Pancreas (tissue), 10 donors: ENCODE data around the gene GPT2. TPM values are rescaled to one million over a fixed set of nuclear protein-coding genes. Genes with fewer than 3 reads are reported as not detected.
A peak's percentile ranks its signal among the peaks of the same experiment; 100 is the strongest.

ENCODE experiments used
- ATAC-seq, 4 donors: fragments of 200-7000 bp; cut with Tn5 transposase; one replicate each; pipeline versions ENCODE4 v1.8.0 to v1.9.1; 2020; ENCODE audit warnings: mild to moderate bottlenecking in 4 of 4, moderate library complexity in 4 of 4
- DNase-seq, 6 donors: peaks; one replicate each; pipeline ENCODE4 v3.0.0-alpha.2; 2020
- FAIRE-seq: peaks from 2 replicates; lab custom pipeline; 2012; peaks lifted over from hg19 to GRCh38; lab: Jason Lieb, UNC
- H3K27ac ChIP-seq, 4 donors: fragments of 200-600 bp; sonication (generic); 1 replicate in 3 of 4; 2 replicates in 1 of 4; pipeline versions ENCODE4 v1.5.0 to v1.8.0; 2020
- H3K27me3 ChIP-seq, 4 donors: fragments of 200-600 bp; one replicate each; pipeline ENCODE4 v1.8.0; 2021
- H3K36me3 ChIP-seq, 3 donors: fragments of 200-600 bp; sonication (generic) in 1 of 3; one replicate each; pipeline versions ENCODE4 v1.5.0 to v1.8.0; 2020 to 2021
- H3K4me1 ChIP-seq, 3 donors: fragments of 200-600 bp; one replicate each; pipeline ENCODE4 v1.8.0; 2021
- H3K4me3 ChIP-seq, 4 donors: fragments of 200-600 bp; sonication (generic) in 2 of 4; one replicate each; pipeline versions ENCODE4 v1.5.0 to v1.8.0; 2020 to 2021
- H3K9me3 ChIP-seq, 4 donors: fragments of 200-600 bp; one replicate each; pipeline ENCODE4 v1.8.0; 2021
- whole genome bisulfite sequencing, 2 donors: extraction: QIAGEN DNeasy Blood & Tissue Kit; methylation state at CpG; one replicate each; pipeline ENCODE4 v1.1.7; 2013; 5-methylcytosine and 5-hydroxymethylcytosine counted together
- intact Hi-C, 3 donors: fragments of 100-400 bp; cut with DNase I; formaldehyde crosslinking; loops; one replicate each; pipeline versions ENCODE4 v1.11.1 to v1.14.2; 2022
- polyA plus RNA-seq, 2 donors: library from polyadenylated mRNA; stranded (reverse); fragments of 200-250 nt; gene quantifications; one replicate each; pipeline ENCODE4 v1.2.3, GENCODE V29; 2013
- total RNA-seq, 6 donors: library from RNA; stranded (reverse); fragmentation: NEBNext Ultra II Directional in 4 of 6; extraction: Animal tissue kit (Norgen Biotek cat#: 25700) in 4 of 6; gene quantifications; one replicate each; pipeline versions ENCODE4 v1.2.1 to v1.2.4, GENCODE V29; 2021 to 2023
- TF ChIP-seq, protein P1 (sequence below), 4 donors: fragments of 200-600 bp; sonication (generic) in 3 of 4; IDR thresholded peaks; one replicate each; pipeline versions ENCODE4 v1.5.0 to v1.8.0; 2021; ENCODE audit warnings: antibody characterized with exemption in 4 of 4
- donor health status: healthy with polysubstance abuse.
- donor health status: DM: no; HTN: no; CAD: no; lungs with moderate emphysema.
- donor health status: DM: no; HTN: no; CAD: no.
- donor health status: control.
- donor health status: control.
- donor health status: Bipolar disorder and iron deficiency.
- donor health status: DM: yes; HTN: yes; CAD: no.
- donor health status: DM: no; HTN: no; CAD: no.
- donor health status: DM: no; HTN: no; CAD: no.
- donor health status: DM: yes; HTN: yes; CAD: no.

GPT2 gene
- total and polyA plus RNA-seq, 8 donors, result 29.7 to 122 (median 77.2) TPM

DNA sequence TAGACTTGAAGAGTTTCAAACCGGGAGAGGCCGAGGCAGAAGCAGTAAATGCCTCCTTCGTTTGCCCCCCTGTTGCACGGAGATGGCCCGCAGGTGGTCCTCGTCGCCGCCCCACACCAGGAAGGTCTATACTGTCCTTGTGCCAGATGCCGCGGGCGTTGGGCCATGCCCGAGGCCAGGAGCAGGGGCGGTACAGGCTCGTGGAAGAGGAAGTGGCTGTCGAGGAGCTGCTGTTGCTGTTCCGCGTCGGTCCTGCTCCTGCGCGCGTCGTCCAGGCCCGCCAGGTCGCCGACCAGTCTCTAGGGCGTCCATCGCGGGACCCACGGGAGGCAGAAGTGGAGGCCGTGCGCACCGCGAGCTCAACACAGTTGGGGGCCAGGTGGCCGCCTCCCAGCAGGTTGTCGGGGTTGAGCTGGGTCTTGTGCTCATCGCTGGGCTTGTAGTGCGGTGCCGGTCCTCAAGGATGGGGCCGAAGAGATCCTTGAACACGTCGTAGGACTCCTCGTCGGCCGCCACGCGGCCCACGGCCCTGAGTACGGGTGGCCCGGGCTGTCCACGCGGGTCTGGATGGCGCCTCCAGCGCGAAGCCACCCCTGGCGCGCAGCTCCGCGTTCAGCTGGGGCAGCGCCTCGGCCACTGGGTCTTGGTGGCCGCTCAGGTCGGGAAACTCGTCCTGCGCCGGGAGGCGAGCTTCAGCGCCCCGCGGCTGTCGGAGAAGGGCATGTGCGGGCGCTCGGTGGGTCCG lies 40.1 kb upstream of the GPT2 start:
- H3K9me3 ChIP-seq, result no peaks in the 10 kb centered on the region
- WGBS, 2 donors, result 39 to 41% methylated on average over 73 to 74 of the region's 74 CpGs
- H3K27ac ChIP-seq, result no peak overlapping the region
- TF ChIP-seq, protein P1, sequence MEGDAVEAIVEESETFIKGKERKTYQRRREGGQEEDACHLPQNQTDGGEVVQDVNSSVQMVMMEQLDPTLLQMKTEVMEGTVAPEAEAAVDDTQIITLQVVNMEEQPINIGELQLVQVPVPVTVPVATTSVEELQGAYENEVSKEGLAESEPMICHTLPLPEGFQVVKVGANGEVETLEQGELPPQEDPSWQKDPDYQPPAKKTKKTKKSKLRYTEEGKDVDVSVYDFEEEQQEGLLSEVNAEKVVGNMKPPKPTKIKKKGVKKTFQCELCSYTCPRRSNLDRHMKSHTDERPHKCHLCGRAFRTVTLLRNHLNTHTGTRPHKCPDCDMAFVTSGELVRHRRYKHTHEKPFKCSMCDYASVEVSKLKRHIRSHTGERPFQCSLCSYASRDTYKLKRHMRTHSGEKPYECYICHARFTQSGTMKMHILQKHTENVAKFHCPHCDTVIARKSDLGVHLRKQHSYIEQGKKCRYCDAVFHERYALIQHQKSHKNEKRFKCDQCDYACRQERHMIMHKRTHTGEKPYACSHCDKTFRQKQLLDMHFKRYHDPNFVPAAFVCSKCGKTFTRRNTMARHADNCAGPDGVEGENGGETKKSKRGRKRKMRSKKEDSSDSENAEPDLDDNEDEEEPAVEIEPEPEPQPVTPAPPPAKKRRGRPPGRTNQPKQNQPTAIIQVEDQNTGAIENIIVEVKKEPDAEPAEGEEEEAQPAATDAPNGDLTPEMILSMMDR (IDR thresholded peaks at IDR 0.05), result no peak
- intact Hi-C loops, result no loop called here
- no peaks in the 10 kb centered on the region for H3K36me3 ChIP-seq
- ATAC-seq (peak in 1 of 4 donors; percentile 50), FAIRE-seq (no peak), DNase-seq (no peak)
- no peak overlapping the region for H3K4me3 ChIP-seq
- H3K4me1 ChIP-seq, result no peaks in the 10 kb centered on the region
- H3K27me3 ChIP-seq, result no peaks in the 10 kb centered on the region

DNA sequence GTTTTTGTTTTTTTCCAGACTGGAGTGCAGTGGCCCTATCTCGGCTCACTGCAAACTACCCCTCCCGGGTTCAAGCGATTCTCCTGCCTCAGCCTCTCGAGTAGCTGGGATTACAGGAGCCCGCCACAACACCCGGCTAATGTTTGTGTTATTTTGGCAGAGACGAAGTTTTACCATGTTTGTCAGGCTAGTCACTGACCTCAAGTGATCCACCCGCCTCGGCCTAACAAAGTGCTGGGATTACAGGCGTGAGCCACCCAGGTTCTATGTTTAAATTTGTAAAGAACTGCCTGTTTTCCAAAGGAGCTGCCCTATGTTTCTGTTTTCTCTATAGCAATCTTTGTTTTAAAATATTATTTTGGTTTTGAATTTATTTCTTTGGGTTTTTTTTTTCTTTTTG lies 39.4 kb upstream of the GPT2 start:
- DNase-seq (no peak), ATAC-seq (no peak), FAIRE-seq (no peak)
- H3K36me3 ChIP-seq, result no peaks in the 10 kb centered on the region
- TF ChIP-seq, protein P1 (IDR thresholded peaks at IDR 0.05), result no peak
- H3K27ac ChIP-seq, result no peak overlapping the region
- H3K4me1 ChIP-seq, result no peaks in the 10 kb centered on the region
- intact Hi-C loops, result no loop called here
- no peaks in the 10 kb centered on the region for H3K27me3 ChIP-seq
- no peak overlapping the region for H3K4me3 ChIP-seq
- 82 to 84% methylated on average over 10 of the region's 10 CpGs for WGBS, 2 donors
- H3K9me3 ChIP-seq, result no peaks in the 10 kb centered on the region

DNA sequence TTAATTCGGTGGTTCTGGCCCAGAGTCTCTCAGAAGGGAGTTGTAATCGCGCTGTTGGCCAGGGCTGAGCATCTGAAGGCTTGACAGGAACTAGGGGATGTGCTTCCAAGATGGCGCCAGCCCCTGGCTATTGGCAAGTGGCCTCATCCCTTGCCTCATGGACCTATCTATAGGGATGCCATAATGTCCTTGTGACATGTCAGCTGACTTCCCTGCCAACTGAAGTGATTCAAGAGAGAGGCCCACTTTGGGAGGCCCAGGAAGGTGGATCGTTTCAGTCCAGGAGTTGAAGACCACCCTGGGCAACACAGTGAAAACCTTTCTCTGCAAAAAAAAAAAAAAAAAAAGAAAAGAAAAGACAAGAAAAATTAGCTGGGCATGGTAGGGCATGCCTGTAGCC lies 38.2 kb upstream of the GPT2 start:
- ATAC-seq (no peak), DNase-seq (no peak), FAIRE-seq (no peak)
- Histone ChIP-seq H3K27me3 (no peaks in the 10 kb centered on the region), H3K4me1 (no peaks in the 10 kb centered on the region), H3K9me3 (no peaks in the 10 kb centered on the region), H3K36me3 (no peaks in the 10 kb centered on the region), H3K27ac (no peak overlapping the region), H3K4me3 (no peak overlapping the region)
- TF ChIP-seq, protein P1 (IDR thresholded peaks at IDR 0.05), result no peak
- intact Hi-C loops, result no loop called here
- 86 to 89% methylated on average over 5 of the region's 5 CpGs for WGBS, 2 donors

DNA sequence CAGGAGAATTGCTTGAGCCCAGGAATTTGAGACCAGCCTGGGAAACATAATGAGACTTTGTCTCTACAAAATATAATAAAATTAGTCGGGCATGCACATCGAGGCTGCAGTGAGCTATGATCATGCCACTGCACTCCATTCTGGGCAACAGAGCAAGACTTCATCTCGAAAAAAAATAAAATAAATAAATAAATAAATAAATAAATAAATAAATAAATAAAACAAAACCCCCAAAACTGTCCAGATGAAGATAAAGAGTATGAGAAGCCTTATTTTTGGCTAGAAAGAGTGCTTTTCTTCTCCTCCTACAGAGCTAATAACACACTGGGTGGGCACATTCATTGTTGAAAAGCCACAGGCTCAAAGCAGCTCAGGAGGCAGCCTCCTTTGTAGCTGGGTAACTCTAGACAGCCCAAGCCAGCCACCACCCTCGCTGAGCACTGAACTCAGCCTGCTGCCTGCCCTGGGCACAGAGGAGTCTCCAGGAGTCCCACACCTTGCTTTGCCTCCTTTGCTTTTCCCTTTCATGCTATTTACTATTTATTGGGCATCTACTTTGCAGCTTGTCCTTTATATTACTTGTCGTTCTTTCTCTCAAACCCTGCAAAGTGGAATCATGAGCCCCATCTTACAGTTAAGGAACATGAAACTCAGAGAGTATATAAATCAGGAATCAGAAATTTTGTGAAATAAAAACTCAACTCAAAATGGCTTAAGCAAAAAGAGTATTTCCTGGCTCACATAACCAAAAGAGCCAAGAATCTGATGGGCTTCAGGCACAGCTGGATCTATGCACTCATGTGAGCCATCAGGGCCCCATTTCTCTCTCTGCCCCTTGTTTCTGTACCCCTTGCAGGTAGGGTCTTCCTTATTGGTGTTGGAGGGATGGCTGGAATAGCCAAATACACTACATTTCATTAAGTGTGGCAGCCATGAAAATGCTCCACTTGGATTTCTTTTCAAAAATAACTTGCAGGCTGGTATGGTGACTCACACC lies 35.1 kb upstream of the GPT2 start:
- WGBS, 2 donors, result 69 to 71% methylated on average over 5 of the region's 5 CpGs
- no peaks in the 10 kb centered on the region for H3K4me1 ChIP-seq
- H3K27ac ChIP-seq, result no peak overlapping the region
- intact Hi-C loops, result no loop called here
- no peak overlapping the region for H3K4me3 ChIP-seq
- no peak for ATAC-seq
- H3K27me3 ChIP-seq, result no peaks in the 10 kb centered on the region
- TF ChIP-seq, protein P1 (IDR thresholded peaks at IDR 0.05), result no peak
- DNase-seq, result no peak
- no peaks in the 10 kb centered on the region for H3K36me3 ChIP-seq
- FAIRE-seq, result no peak
- H3K9me3 ChIP-seq, result no peaks in the 10 kb centered on the region
